IPS-NIHi11 (cell line): ENCODE data around the gene SH3YL1.

Experiments
- DNase-seq: peaks from one replicate; pipeline ENCODE4 v3.0.0; 2012; ENCODE audit warnings: mixed read lengths, low spot score

SH3YL1 gene

DNA sequence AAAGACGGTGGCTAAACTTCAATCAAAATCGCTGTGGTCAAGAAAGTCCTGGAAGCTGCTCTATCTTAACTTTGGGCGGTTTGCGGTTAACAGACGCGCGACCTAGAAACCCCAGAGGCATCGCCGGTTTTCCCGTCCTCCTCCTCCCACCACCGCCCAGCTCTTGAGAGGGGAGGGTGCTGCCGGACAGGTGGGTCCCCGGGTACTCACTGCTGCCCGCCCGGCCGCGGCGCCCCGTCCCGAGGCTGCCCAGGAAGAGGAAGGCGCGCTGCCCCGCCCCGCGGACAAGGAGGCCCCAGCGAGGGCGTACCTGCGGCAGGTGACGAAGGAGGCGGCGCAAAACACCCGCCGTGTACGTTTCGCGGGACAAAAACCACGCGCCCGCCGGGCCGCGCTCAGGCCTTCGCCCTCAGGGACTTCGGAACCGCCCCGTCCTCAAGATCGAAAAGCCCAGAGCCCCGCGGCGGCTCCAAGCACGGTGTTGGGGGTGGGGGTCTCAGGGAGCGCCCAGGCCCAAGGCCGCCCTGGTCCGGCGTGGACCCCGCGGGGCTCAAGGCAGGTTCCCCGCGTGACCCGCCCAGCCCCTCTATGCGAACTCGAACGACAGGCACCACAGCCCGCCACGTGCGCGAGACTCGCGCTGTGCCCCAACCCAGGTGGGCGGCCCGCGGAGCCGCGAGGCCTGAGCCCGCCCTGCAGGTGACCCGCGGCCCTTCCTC, at the start of gene SH3YL1:
TSS of gene SH3YL1 (minus strand) at position 259 of the 719 bp plus-strand sequence. CDS start at position 211, 48 bp downstream.
- DNase-seq, result peak; percentile 67

GRCh38 chr2:310994-311393, 47.2 kb upstream of the SH3YL1 start:
- DNase-seq, result no peak

DNA sequence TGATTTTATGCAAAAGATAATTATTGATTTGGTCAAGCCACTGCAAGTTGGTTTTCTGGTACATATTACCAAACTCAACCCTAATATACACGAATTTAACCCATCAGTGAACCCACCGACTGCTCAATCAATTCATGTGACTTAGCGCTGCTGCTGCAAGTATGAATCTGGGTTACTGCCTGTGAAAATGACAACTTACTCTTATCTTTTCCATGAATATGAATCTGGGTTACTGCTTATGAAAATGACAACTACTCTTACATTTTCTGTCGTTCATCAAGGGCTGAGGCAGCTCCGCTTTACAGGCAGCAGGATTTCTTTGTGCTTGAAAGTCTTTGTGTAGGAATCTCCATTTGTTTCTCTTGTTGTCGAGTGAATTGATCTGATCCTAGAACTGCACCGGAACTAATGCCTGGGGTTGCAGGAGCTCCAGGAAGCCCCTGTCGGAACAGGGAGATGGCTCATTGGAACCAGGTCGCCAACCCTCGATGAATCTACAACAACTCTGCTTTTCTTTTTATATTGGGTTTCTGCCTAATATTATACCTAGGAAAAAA, 46.2 kb upstream of the SH3YL1 start:
- DNase-seq, result no peak

DNA sequence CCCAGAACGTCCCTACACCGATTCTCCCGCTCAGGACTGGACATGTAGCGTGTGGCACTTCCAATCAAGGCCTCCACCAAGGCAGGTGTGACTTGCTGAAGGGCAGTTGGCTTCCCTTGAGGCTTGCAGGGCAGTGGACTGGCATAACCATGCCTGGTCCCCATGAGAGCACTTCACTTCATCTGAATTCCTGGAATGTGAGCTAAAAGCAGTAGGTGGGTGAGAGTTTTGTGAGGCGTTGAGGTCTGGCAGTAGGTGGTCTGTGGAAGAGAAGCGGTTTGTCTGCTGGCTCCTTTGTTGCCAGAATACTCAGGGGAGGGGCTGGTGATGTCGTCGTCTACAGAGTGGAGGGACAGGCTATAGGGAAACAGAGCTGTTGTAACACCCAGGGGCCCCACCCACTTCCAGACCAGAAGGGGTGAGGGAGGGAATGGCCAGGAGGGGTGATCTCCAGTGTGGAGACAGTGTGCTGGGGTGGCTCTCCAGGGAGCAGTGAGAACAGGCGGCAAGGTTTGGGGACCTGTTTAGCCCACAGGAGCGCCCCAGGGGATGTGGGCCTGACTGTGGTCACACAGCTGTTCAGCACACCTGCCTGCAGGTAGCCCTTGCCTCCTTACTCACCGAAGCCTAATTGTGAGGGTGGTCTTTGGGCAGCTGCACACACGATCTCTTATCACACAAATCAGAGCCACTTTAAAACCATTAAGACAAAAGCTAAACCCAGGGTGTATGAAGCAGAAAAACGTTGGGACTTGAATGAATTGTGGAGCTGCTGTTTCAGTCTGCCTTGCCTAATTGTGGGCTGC, 45.5 kb upstream of the SH3YL1 start:
- DNase-seq, result peak; percentile 65

DNA sequence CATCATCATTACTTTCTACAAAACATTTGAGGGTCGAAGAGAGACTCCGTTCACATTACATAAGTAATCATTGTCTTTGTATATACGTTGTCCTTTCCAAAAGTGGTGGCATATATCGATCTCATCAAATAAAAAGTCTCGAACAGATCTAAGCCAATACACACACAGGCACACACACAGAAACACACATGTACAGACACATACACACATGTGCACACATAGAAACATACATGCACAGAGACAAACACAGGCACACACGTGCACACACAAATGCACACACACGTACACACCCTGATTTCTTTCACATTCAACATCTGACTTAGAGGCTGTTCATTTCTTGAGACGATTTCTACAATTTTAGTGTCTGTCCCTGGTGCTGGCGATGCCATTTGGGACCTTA, 41.5 kb upstream of the SH3YL1 start:
- DNase-seq, result no peak

- DNase-seq, result no peak
Observed at GRCh38 chr2:296354-296753, 32.5 kb upstream of the SH3YL1 start.

DNA sequence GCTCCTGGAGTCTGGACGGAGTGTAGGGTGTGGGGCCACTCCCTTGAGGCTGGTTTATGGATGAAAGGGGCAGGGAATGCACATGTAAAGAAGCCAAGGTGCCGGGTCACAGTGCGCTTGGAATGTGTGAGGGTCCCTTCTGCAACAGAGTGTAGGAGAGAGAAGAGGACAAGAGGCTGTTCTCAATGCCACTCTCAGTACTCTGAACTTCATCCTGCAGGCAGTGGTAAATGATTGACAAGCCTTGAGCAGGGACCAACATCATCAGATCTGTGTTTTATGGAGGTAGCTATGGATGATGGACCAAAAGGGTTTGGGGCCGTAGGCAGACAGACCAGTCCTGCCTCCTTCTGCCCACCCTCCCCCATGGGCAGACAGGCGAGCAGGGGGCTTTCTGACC, 31.3 kb upstream of the SH3YL1 start:
- no peak for DNase-seq

DNA sequence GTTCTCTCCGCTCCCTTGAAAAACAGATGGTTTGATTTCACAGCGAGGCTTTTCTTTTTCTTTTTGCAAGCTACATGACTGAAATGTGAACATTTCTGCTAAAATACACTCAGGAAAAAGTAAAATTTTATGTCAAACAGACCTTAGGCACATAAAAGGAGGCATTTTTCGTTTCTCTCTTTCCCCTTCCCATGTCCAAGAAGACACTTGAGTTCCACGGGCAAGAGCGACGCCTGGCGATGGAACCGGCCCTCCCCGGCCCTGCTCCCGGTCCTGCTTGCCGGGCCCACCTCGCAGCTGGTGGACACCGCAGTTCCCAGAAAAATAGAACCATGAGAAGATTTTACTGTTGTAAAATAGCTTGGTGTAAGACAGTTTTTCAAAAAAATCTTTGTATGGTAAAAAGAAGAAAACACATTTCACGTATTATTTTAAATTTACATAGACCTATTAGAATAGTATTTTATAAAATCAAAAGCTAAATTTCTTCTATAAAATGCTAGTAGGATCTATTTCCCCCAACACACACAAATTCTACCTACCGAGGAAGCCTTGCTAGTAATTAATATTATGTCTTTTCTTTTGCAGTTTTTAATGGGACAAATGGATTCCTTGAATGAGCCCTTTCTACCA, 26.4 kb upstream of the SH3YL1 start:
- peak; percentile 75 for DNase-seq

GRCh38 chr2:289362-290089, 25.7 kb upstream of the SH3YL1 start:
- peak; percentile 38 for DNase-seq

GRCh38 chr2:288758-289361, 25.0 kb upstream of the SH3YL1 start:
- DNase-seq, result peak; percentile 26

DNA sequence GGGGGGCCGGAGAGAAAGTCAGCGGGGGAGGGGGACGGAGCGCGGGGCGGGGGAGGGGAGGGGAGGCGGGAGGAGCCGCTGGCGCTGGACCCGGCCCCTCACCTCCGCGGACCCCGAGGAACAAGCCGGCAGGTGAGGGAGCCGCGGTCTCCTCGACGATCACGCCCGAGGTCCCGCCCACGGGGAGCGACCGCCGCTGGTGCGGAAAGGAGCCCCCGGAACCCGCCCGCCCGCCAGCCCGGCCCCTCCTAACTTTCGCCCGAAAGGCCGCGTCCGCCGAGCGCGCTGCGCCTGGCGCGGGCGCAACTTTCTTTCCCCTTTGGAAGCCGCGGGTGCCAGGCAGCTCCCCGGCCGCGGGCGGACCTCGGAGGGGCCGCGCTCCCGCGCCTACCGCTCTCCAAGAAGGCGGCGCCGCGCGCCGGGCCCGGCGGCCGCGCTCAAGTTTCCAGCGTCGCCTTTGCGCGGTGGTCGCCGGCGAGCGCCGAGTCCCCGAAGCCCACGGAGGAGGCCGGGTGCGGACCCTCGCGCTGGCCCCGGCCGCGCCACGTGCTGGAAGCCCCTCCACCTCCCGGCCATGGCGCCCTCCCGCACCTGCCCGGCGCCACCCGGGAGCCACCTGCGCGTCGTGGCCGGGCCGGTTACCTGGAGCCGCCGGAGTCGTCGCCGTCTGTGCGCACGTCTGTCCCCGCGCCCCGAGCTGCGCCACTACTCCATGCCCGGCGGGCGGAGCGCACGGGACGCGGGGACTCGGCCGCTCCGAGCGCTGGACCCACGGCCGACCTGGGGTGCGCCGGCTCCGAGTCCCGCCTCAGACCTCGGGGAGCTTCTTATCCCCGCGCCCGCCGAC, 24.3 kb upstream of the SH3YL1 start, which contains the start of gene ALKAL2:
TSS of gene ALKAL2 (minus strand) at position 181 of the 847 bp plus-strand sequence. CDS start 256 bp downstream, outside the sequence.
- DNase-seq, result peak; percentile 54

GRCh38 chr2:287471-287885, 23.6 kb upstream of the SH3YL1 start:
- peak; percentile 70 for DNase-seq

DNA sequence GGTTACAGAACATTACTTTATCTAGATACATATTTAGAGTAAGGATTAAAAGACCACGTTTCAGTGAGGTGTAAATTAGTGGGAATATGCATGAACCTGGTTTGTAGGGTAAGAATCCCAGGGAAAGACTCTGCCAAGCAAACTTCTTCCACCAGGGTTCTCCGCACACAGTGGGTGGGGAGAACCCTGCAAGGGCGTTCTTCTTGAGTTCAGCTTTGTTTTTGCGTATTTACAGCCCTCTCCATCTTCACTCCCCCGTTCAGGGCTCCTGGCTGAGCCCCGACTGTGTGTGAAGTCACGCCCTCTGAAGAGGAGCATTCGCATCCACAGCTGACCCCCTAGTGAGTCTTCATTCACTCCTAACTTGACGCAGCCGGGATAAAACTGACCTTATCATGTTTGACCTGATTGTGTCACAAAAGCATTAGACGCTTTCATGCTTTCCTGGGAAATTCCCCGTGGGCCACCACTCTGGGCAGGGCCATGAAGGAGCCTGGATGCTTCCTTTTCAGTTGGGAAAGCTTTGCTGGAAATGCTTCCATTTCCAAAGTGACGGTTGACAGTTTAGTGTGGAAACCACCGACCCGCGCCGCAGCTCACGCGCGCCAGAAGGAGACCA, 23.1 kb upstream of the SH3YL1 start:
- peak; percentile 30 for DNase-seq

- no peak for DNase-seq
Observed at GRCh38 chr2:286035-286434, 22.2 kb upstream of the SH3YL1 start.

GRCh38 chr2:285531-285930, 21.7 kb upstream of the SH3YL1 start:
- DNase-seq, result no peak

DNA sequence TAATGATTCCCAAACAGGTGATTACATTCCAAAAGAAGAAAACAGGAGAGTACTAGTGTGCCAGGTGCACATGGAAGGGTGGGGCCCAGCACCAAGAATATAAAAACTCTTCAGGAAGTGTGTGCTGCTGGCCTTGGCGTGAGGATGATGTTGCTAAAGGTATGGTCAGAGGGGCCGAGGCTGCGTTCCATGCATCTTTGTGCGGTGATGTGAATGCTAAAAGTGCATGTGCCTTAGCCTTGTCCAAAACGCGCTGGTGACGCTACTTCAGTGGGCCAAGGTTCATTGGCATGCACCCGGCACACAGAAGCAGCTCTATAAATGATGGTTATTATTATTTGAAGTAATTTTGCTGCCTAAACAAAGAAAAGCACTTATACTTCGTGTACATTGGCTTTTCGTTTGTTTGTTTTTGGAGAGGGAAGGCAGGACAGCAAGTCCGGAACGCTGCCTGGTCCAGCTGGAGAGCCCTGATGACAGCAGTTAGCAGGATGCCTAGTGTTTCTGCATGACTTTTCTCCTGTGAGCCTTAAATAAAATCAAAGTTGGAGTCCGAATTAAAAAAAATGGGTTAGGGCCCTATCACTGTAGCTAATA, 21.2 kb upstream of the SH3YL1 start:
- no peak for DNase-seq

GRCh38 chr2:283996-284794, 20.4 kb upstream of the SH3YL1 start:
- DNase-seq, result peak; percentile 25
